KG1 (cell line): Measurements from ENCODE around the gene IDI1.
"Not testable (repeated sequence)": the region's sequence is repeated elsewhere in the genome, so short reads cannot be mapped to it uniquely, and the experiment has no call there.

Source experiments
- DNase-seq: peaks from one replicate; lab custom pipeline; 2025; lab: John Stamatoyannopoulos, UW

Gene IDI1

DNA sequence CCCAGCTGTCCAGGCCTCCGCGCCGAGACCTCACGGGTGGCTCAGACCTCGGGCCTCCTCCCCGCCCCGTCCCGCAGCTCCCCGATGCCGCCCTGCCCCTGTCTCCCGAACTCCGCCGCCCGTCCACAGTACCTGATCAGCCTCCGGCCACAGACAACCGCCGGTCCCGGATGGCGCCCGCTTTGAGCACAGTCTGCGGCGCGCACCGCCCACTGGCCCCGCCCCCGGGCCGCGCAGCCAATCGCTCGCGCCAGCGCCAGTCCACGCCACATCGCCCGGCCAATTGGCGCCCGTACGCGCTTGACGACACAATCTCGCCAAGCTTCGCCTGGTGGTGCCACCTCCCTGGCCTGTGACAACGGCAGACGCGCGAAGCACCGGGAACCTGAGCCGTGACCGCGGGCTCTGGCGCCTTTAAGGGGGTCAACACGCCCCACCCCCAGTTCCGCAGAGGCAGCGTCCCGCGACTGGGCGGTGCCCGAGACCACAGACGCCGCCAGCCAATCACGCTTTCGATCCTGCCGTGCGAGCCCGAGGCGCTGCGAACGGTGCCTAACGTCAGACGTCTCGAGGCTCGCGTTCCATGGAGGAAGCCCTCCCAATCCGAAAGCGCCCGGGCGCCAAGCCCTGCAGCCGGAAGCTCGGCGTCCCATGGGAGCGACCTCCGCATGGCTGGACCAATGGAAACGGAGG is at the start of gene IDI1:
Gene IDI1, minus strand, starts transcription at position 388 of the 693 bp plus-strand sequence. Its CDS starts 116 bp downstream, at position 272.
- peak; percentile 100 for DNase-seq

DNA sequence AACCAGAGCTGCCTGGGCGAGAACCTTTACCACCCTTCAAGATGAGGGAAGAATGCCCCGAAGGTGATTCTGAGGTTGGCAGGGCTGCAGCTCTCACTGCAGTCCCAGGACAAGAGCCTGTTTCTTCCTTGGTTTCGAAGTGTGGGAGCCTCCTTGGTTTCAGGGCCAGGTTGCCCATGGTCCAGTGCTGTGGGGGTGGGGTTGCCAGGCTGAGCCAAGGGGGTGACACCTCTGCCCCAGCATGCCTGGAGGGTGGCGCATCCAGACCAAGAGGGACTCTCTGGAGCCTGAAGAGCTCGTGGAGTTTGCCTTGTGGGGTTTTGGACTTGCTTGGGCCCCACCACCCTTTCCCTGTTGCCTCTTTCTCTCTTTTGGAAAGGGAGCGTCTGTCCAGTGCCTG is 48.5 kb upstream of the IDI1 start:
- DNase-seq, result no peak

DNA sequence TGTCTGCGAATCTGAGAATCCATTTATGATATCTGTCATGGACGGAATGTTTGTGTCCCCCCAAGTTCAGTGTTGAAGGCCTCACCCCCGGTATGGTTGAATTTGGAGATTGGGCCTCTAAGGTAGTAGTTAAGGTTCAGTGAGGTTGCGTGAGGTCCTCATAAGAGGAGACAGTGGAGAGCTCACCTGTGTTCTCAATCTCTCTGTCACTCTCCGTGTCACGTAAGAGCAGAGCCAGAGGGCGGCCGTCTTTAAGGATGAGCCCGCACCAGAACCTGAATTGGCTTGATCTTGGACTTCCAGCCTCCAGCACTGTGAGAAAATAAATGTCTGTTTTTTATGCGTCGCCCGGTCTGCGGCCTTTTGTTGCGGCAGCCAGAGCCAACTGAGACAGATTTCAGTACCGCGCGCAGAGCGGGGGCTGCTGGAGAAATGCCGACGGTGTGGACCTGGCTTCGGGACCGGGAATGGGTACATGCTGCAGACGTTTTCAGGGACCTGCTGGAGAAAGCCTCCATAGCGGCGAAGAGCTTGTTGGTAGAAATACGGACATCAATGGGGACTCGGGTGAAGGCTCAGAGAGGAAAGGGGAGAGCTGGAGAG is 47.5 kb upstream of the IDI1 start:
- no peak for DNase-seq

DNA sequence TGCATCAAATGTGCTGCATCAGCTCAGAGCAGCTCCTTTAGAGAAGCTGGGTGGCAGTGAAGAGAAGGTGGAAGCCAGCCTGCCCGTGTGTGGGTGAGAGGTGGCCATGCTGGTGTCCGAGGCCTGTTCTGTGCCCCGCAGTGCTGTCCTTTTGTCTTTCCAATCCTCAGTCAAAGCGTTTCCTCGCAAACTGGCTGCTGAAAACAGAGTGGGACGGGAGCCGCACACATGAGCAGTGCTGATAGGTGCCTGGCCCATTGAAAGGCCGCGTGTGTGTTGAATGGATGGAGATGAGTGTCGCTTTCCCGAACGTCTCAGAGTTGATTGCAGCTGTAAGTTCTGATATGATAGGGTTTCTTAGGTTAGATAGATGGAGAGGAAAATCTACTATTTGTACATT is 46.6 kb upstream of the IDI1 start:
- no peak for DNase-seq

DNA sequence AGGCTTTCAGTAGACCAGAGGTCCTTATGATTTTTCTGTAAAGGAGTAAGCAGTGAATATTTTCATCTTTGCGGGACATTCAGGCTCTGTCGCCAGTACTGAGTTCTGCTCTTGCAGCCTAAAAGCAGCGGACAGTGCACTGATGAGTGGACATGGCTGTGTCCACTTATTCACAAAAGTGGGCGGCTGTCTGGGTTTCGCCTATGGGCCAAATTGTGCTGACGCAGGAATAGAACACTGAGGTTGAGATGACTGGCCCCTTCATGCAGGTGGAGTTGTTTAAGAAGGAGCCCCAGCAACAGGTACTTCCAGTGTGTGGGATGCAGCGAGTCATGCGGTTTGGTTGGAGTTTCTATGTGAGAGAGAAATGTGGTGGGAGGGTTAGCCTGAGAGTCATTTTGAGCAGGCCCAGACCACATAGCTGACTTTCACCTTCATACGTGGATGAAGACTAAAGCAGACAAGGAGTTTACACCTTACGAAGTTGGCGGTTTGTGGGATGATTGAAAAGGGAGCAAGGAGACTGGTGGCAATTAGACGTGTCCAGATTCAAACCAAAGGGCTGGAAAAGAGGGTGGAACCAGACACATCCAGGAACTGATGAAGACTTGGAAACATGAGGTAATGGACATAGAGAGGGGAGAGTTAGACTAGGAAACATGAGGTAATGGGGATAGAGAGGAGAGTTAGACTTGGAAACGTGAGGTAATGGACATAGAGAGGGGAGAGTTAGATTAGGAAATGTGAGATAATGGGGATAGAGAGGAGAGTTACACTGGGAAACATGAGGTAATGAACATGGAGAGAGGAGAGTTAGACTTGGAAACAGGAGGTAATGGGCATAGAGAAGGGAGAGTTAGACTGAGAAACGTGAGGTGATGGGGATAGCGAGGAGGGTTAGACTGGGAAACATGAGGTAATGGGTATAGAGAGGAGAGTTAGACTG is 45.5 kb upstream of the IDI1 start:
- no peak for DNase-seq

DNA sequence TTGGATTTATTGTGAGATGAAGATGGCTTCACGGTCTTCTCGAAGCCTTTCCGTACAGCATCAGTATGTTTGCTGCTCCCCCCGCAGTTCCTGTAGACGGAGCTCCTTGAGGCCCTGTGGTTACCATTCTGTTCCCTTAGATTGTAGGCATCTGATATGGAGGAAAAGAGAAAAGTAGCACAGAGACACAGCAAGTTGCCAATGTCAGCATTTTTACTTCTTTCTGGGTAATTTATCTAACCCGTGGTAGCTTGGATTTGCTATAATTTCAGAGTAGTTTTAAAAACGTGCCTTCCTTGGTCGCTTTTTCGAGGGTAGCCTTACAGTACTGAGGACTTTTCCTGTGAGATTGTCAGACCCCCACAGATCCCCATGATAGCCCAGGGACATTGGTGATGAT is 44.8 kb upstream of the IDI1 start:
- DNase-seq, result no peak

DNA sequence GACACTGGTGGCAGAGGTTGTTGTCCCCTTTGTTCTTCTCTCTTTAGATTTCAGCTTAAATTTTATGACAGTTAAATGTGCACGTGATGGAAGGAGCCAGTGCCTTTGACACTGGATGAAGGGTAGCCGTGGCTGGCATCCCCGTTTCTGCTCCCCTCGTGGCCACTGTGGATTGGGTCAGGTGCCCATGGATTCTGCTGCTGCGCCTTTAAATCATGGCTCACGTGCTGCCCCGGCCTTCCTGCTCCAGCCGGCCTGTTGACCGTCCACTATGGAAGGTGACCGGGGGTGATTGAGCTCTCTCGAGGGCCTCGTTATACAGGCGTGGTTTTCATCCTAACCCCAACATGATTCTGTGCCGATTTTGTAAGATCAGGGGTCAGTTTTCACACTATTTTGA is 41.8 kb upstream of the IDI1 start:
- no peak for DNase-seq

DNA sequence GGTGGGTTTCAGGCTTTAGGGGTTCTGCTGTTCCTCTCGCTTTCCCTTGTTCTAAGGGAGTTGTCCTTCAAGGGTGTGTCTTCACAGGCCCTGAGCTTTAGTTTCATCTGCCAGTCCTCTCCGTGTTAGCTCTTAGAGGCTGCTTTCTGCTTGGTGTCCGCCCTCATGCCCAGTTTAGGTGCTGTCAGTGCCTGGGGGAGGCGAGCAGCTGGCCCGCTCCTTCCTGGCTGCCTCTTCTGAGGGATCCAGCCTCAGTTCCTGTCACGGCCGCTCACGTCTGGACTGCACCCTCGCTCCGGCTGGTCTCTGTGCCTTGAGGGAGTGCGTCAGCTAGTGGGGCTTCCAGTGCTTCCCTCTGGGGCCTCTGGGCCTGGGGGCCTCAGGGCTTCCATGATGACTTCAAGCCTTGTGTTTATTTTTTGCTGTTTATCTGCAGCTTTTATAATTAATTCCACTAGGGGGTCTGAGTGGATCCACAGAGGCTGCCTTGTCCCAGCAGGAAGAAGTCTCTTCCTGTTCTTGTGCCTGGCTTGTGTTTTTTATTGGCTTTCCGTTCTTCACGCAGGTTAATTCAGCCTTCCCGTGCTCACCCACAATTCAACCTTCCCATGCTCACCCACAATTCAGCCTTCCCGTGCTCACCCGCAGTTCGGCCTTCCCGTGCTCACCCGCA is 40.2 kb upstream of the IDI1 start:
- no peak for DNase-seq

DNA sequence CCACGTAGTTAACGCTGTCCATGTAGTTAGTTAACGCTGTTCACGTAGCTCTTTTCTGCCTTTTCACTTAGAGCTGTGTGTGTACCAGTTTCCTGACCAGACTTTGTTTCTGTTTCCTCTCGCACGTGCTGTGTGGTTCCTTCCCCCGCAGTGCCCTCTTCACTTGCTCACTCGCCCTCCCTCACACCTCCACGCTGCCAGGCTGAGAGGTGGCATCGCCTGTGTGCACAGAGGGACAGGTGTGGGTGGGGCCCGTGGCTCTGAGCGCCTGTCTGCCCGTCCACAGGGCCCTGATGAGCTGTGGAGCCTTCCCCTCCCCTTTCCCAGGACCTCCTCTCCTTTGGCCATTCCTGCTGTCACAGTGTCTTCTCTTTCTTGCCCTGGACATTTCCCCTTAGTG is 37.9 kb upstream of the IDI1 start:
- DNase-seq, result no peak

DNA sequence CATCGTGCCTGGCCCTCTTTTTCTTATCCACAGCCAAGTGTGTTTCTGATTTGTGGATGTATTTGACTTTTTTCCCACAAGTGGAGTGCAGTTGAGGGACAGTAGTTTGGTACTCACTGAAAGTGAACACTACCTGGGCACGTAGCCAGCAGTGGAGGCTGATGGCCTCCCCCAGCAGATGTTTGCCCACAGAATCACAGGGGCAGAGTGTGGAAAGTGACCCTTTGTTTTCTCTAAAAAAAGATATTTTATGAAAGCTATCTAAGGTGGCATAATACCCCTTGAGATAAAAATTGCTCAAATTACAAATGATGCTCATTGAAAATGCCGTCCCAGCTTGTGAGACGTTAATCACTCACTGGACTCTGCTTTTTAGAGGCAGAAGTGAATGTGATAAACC is 36.3 kb upstream of the IDI1 start:
- no peak for DNase-seq

DNA sequence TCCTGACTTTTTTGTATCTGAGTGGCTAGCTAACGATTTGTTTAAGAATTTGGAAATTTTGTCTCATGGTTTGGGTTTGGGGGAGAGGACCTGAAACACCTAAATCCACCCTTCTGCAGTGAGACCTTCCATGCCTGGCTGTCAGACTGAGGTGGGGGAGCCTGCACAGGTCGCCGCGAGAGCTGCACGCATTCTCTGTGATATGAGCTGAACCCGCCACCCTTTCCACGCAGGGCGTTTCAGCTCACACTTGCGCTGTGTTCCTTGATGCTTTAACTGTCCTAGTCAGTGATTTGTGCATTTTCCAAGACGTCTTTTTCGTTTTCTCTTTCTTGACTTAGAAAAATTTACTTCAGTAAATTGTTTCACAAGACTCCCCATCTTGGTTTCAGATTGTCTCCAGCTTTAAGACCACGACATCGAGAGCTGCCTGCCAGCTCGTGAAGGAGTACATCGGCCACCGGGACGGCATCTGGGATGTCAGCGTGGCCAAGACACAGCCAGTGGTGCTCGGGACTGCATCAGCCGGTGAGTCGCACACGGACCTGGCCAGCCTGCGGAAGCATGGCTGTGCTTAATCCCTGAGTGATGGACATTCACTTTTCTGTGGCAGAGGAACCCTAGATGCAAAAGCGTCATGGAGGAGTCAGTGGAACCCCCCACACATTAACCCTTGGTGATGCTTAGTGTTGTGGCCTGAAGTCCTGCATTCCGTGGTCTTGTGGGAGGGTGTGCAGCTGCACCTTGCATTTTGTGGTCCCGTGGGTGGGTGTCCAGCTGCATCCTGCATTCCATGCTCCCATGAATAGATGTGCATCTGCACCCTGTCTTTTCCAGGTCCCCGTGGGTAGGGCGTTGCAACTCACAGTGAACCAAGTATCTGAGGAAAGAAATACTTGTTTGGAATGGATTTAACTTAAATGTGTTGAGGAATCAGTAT is 35.4 kb upstream of the IDI1 start:
- DNase-seq, result no peak

DNA sequence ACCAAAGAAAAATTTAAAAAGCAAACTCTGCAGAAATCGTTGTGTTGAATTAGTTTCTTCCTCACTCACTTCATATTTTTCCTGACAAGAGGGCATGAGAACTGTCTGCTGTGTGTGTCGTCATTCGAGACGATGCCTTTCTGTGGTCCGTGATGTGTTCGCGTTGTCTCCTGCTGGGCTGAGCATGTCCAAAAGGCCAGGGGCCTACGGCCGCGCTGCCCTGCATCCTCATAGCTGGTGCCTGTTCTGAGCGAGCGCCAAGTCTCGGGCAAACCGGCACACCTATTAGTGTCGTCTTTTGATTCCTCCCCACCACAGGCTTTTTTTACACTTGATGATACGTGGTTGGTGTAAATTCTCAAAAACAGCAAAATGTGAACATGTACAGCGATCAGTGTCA is 34.7 kb upstream of the IDI1 start:
- no peak for DNase-seq

DNA sequence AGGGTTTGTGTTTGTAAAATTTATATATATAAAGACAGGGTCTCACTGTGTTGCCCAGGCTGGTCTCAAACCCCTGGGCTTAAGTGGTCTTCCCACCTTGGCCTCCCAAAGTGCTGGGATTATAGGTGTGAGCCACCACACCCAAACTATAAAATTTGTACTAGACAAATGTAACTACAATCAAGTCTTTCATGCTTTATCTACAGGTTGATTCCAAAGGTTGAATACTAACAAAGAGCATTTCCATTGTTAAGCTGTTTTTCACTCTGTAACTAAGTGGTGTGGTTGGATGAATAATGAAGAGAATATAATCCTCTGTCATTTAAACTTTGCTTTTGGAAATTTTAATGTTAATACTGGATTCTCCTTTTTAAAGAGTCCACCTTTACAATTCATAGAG is 29.7 kb upstream of the IDI1 start:
- no peak for DNase-seq

DNA sequence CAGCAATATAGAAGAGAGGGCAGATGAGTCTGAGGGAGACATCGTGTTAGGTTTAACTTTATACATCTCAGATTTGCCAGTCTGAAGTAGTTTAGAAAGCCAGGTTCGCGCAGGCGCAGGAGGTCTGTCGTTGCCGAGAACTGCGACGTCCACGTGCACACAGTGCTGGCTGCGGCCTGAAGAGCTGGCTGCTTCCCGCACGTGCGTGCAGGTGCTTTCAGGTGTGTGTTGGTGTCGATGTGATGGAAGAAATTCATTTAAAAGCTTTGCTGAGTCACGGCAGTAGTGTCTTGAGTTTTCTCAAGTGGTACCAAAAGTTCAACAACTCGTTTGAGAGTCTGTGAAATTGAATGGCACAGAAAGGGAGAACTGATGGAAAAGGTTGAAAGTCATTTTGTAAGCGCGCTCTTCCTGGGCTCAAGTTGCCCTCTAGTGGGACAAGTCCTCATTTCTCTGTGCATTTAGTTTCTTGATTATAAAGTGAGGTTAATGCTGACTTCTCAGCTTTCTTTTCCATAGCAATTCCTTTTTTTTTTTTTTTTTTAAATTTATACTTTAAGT is 25.9 kb upstream of the IDI1 start:
- no peak for DNase-seq

DNA sequence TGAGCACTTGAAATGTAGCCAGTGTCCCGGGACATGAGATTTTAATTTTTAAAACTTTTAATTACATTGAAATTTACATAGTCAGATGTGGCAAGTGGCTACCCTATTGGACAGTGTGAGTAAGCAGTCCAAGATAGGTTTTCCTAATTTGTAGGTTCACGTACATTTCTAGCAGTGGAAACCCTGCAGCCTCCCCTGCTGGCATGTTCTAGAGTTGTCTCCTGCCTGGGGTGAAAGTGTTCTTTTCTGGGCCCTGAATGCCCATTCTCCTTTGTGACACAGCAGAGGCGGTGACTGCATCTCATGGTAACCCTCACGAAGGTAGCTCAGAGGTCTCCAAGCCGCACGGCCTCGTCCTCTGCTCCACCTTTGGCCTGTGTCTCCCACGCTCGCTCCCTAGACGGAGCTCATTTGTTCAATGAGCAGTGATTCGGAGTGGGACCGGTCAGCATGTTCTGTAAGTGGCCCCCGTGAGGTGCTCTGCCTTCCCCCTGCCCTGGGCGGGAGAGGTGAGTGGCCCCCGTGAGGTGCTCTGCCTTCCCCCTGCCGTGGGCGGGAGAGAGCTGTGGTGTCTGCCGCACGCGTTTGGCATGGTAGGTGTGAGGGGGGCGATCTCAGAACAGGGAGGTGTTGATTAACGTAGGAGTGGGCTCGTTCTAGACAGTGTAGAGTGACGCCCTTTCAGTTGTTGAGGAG is 25.3 kb upstream of the IDI1 start:
- no peak for DNase-seq

DNA sequence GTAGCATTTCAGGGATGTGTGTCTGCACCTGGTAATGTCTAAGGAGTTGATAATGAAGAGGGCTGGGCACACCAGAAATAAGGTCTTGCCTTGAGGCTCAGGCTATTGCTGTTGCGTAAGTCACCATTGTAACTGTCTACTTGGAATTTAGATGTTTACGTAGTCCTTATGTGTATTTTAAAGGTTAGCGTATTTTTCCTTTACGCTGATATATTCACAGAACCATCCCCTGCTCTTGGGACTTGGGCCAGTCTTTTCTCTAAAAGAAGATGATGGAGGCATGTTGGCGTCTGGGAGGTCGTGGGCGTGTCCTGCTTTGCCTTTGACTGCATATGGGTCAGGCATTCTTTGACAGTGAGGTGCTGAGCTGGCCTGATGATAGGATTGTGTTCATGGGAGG is 22.0 kb upstream of the IDI1 start:
- no peak for DNase-seq

DNA sequence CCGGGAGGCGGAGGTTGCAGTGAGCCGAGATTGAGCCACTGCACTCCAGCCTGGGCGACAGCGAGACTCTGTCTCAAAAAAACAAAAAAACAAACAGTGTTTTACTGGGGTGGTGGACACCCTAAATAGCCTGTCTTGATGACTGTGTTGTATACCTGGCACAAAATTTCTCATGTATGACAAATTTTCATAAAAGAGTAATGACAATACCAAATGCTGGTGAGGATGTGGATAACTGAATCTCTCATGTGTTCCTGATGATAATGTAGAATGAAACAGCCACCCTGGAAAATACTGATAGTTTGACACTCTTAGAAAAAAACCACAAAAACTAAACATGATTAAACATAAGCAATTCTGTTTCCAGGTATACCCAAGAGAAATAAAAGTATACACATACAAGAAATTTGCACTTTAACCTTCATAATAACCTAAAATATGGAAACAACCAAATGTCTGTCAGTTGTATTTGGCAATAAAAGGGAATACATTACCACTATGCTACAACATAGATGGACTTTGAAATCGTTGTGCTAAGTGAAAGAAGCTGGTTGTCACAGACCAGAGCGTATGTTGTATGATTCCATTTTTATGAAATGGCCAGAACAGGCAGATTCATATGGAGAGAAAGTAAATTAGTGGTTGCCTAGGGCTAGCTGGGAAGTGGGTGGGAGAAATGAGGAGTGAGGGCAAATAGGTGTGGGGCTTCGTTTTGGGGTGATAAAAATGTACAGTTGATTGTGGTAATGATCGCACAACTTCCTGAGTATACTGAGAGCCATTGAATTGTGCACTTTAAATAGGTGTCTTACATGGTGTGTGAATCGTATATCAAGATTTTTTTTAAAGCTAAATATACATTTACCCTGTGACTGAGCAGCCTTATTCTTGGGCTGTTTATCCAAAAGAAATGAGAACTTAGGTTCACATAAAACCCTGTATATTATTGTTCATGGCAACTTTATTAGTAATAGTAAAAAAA is 19.8 kb upstream of the IDI1 start:
- no peak for DNase-seq

DNA sequence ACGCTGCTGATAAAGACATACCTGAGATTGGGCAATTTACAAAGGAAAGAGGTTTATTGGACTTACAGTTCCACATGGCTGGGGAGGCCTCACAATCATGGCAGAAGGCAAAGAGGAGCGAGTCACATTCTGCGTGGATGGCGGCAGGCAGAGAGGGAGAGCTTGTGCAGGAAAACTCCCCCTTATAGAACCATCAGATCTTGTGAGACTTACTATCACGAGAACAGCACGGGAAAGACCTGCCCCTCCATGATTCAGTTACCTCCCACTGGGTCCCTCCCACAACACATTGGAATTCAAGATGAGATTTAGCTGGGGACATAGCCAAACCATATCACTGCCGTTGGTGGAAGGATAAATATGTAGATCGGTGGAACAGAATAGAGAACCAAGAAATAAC is 17.8 kb upstream of the IDI1 start:
- not testable (repeated sequence) for DNase-seq

DNA sequence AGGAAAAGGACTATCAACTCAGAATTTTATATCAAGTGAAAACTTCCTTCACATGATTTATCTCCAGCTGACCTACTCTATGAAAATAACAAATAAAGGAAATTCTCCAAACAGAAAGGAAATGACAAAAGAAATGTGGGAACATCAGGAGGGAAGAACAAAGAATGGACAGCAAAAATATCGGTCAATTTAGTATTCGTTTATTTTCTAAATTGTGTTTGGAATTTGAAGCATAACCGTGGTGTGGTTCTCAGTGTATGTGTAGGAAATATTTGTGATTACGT is 16.0 kb upstream of the IDI1 start:
- DNase-seq, result no peak
